ENCODE data around the gene ABCG2.
"Not testable (repeated sequence)": the region's sequence is repeated elsewhere in the genome, so short reads cannot be mapped to it uniquely, and the experiment has no call there.

The ABCG2 gene

DNA sequence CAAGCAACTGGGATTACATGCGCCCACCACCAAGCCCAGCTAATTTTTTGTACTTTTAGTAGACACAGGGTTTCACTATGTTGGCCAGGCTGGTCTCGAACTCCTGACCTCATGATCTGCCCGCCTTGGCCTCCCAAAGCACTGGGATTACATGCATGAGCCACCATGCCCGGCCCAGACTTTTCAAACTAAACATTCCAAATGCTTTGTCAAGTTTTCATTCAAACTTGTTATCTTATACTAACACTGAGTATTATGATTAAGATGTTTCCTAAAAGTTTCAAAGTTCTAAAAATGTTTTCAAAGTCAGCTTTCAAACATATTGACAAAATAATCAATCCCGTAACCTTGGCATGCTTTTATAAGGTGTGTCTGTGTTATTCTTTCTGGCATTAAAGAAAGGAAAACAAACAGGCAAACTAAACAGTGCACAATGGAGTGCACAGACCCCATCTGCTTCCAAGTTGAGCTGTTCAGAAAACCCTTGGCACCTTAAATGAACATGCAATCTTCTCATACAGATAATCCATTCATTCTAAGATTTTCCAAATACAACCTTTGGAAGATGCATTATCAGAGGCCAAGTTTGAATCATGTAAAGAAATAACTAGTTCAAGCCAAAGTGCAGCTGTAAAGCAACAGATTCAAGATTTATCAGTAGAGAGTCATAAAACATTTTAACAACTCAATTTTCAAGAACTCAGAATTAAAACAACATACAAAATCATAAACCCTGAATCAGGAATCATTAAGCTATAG, 49.1 kb downstream of the ABCG2 start:
- no peak for DNase-seq

DNA sequence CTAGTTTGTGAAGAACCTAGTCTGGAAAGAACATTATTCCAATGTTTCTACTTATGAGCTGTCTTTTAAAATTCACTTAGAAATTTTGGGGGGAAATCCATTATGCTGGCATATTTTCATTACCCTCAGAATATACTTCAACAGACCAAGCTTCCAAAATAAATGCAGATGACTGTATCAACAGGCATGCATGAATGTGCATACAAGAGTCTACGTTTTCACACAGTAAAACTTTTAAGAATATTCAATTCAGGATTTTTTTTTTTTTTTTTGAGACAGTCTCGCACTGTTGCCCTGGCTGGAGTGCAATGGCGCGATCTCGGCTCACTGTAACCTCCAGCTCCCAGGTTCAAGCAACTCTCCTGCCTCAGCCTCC, 49.7 kb downstream of the ABCG2 start:
- no peak for DNase-seq

DNA sequence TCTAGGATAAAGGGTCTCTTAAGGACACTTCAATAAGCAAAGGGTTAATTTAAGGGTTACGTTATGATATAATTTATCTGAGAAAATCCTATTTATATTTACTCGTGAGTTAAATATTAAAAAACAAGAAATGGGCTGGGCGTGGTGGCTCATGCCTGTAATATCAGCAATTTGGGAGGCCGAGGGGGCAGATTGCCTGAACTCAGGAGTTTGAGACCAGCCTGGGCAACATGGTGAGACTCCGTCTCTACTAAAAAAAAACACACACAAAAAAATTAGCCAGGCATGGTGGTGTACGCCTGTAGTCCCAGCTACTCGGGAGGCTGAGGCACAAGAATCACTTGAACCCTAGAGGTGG, 50.4 kb downstream of the ABCG2 start:
- DNase-seq = not testable (repeated sequence)

DNA sequence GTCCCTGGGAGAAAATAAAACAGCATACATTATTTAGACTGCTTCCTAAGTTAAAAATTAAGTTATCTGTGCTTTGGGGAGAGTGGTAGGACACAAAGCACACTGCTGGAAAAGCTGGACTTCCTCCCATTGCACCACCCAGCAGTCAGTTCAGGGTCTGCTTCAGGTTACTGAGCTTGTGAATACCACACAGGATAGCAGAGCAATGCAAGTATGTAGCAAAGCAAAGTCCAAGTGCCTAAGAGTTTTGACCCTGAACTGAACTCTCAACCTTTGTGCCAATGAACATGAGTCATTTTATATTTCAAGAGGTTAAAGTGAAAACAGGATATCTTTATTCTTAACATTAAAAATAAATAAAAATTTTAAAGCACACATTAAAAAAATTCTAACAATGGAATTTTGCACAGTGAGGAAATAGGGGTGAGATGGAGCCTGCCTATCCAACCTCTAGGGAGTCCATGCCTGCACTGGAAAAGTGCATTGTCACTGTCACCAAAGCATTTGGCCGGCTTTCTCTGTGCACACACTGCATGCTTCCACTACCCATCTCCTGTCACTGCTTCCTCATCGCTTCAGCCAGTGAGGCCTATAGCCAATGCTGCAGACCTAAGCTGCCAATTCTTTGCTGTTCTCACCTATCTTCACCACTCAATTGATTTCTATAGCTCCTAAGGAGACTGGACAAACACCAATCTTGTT, 50.9 kb downstream of the ABCG2 start:
- no peak for DNase-seq

DNA sequence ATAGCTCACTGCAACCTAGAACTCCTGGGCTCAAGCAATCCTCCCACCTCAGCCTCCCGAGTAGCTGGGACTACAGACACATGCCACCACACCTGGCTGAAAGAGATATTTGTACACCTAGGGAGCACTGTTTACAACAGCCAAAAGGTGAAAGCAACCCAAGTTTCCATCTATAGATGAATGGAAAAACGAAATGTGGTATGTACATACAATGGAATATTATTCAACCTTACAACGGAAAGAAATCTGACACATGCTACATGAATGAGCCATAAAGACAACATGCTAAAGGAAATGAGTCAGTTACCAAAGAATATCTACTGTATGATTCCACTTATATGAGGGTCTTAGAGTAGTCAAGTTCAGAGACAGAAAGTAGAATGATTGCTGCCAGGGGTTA, 52.2 kb downstream of the ABCG2 start:
- no peak for DNase-seq

DNA sequence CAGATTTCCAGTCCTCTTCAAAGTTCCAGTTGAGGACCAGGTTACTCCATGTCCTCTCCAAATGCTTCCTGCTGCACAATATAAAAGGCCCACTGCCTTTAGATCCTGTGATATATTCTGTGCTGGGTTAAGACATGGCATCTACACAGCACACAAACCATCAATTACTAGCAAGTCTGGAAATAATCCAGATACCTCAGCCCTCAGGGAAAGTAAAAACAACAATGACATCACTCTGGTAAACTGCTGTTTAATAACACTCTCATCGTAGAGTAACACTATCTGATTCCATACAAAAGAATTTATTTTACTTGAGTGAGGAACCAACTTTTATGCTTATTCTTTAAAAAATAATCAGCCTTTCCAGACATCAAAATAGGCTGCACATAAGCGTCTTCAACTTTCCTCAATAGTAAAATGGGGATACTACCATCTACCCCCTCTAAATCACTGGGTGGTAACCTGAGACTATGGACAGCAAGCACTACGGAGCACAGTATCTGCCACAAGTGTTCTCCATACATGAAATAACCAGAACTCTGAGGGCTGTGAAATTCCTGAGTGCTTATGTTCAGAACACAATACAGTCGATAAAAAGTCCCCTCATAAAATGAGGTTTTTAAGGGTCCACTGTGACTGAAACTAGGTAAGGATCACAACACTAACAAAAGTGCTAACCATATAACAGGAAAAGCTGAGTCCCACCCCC, 53.4 kb downstream of the ABCG2 start:
- DNase-seq = no peak

DNA sequence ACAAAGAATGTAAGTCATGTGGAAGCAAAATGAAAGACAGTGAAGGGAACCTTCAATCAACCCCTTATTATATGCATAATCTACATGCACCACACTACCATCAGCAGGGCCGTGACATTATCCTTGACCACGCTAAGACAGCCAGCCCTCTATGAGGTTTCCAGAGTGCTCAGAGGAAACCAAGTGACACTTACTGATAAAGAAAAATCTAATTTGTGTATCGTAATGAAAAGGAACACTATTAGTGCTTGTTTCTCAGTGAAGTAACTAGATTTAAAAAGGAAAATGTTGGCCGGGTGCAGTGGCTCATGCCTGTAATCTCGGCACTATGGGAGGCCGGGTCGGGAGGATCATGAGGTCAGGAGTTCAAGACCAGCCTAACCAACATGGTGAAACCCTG, 56.4 kb downstream of the ABCG2 start:
- DNase-seq = no peak

DNA sequence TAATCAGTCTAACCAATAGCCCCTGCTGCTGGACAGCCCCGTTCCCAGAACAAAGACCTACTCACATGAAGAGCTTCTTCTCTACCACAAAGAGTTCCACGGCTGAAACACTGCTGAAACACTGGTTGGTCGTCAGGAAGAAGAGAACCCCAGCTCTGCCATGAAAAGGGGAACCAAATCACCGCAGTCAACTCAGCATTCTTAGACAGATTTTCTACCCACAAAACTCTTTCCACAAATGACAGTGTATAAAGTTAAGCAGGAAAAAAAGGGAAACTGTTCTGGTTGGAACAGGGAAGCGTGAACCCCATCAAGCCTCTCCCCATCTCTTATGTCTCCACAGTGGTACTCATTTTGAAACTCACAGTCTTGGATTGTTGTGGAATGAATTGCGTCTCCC, 57.3 kb downstream of the ABCG2 start:
- no peak for DNase-seq

DNA sequence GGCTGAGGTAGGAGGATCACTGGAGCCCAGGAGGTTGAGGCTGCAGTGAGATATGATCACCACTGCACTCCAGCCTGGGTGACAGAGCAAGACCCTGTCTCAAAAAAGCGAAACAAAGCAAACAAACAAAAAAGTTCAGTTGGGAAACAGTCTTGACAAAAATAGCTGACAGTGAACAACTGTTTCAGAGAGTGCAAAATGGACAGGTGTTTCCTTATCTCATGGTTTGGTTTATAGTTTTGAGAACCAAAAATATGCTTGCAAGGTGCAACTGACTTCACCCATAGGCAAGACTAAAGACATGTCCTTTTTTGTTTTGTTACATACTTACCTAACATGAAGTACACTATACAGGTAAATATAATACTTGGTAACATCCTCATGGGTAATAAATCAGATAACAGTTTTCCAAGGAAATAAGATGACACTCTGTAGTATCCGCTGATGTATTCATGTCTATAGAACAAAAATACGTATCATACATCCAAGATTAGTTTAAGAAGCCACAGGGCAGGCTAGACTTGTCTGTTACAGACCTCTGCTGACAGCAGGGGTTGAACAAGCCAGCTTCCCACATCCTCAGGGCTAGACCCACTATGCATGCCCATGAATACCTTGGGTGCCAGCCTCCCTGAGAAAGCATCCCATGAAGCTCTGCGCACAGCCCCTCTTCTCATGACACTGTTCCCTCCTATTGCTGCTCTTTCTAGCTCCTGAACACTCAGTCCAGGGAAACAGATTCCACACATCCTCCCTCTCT, 59.3 kb downstream of the ABCG2 start:
- no peak for DNase-seq

DNA sequence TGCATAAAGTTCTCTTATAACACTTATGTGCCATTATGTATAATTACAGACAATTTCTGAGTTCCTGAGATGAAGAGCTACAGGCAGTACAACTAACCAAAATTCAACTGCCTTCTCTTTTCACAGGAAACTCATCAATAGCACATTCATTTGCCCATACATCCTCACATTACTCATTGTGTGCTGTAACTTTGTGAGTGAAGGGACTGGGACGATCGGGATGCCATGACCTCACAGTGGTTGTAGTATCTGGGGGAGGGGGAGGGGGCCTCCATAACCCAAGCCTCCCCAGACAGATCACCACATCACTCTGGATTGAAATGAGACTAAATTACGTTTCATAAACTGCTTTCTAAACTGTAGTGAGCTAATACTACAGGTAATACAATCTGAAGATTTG, 60.7 kb downstream of the ABCG2 start:
- no peak for DNase-seq

DNA sequence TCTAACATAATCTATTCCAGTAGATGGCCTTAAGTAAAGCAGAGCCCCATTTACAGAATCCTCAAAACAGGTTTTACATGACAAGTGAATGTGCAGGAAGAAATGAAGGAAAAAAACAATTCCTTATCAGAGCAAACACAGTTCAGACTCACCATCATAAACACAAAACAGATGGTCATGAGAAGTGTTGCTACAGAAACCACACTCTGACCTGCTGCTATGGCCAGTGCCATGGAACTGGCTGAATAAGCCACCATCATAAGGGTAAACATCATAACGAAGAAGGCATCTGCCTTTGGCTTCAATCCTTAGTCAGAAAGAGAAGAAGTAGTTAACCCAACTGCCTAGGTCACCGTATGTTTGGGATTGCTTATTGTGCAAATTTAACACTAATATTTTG, 61.1 kb downstream of the ABCG2 start:
- no peak for DNase-seq

DNA sequence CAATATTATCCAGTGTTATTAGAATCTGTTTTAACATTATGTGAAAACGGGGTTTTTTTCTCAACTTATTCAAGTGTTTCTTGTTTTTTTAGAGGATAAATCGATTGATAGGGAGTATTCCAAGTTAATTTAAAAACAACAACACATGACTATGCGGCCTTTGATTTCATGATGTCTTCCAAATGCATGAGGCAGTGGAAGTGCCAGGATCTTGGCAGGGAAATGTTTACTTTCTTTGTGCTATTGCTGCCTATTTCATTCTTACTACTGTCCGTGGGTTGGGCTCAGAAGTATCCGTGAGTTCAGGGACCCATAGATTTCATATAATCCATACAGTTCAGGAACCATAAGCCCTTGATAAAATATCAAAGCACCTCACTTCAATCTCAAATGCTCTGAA, 64.6 kb downstream of the ABCG2 start:
- no peak for DNase-seq

DNA sequence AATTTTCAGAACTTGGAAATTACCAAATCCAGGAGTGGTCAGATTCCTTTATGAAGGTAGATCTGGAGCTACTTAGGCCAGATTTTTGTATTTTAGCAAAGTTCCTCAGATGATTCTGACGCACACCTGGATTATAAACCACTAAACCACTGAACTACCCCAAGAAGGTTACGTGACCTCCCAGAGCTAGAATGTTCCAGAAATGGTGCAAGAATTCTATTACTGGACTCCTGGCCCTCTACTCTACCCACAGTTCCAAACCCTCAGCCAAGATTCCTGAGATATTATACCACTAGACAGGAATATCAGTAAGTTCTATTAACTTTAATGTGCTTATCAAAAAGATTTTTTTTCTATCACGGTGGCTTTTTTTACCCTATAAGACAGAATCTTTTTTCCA, 67.1 kb downstream of the ABCG2 start:
- DNase-seq = no peak

DNA sequence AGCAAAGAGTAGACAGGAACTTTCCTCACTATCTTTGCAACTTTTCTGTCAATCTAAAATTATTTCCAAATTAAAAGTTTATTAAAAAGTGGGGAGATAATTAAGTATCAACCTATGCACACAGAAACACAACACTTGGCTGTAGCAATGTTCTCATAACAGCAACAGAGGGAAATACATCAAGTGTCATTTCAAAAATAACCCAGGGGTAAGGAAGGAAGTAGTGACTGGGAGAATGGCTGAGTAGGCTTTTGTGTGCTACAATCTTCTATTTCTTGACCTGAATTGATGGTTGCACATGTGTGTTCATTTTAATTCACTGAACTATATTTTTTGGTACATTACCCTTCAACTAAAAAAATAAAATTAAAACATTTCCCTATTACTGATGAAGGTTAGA, 67.5 kb downstream of the ABCG2 start:
- DNase-seq = no peak

DNA sequence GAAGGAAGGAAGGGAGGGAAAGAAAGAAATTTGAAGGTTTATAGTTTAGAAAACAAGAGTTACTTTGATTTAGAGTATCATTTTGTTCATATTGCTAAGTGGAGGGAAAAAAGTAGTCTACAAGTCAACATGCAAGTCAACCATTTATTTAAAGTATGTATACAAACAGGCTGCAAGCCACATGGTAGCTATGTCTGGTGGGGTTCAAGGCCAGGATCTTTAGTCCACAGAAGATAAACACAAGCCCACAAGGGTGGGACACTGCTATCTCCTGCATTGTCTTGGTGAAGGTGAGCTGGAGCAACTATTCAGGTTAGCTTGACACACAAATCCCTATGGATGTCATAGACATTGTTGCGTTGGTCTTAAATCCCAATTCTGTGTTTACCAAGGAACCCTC, 71.4 kb downstream of the ABCG2 start:
- DNase-seq = no peak

DNA sequence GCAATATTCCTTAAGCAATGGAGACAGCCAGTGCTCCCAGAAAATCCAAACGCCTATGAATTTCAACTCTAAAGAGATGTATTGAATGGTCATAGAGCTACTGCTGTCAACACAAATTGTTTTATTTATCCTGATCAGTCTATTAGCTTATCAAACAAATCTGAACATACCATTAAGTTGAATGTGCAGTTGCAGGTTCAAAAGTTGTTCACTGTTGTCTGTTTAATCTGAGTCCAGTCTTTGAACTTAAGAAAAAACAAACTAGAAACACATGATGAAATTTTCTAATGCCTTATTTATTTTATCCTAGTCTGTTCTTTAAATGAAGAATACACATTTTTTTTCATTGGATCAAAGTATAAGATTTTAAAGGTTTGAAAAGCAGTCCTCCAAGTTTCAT, 77.8 kb downstream of the ABCG2 start:
- no peak for DNase-seq

DNA sequence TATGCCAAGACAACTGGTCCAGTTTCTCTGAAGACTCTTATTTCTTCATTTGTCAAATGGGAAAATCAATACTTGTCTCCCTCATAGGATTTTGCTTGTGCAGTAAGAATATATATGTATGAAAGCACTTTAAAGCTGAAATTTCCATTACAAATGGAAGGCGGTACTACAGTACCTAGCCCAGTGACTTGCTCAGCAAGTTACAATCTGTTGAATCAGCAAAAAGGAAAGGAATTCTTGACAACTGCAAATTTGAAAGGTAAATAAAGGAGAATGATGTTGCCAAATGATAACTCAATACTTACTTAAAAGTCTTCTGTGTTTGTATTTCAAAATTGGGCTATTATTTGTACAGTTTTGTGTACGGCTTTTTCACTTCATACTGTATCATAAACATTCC, 79.9 kb downstream of the ABCG2 start:
- no peak for DNase-seq

DNA sequence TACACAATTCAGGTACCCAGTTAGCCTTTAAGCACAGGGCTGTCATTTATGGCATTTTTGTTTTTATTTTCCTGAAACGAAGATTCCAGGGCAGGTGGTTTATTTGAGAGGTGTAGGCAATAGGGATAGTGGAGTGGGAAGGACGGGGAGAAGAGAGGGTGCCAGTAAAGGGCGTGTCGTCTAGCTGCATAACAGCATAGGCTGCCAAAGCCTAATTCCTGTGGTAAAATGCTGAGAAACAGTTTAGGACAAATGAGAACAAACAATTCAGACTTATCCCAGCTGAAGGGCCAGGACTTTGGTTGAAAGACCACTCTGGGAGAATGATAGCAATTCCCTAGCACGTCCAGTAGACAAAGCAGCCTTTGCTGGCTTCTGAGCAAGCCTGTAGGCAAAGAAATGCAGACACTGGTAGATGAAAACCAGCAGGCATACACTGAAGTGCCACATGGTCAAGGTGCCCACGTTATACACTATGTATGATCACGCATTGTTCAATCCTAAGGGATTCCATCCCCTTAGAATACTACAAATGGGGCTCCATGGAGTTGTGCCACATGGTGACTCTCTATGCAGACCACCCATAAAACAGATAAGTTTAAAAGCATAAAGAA, 80.4 kb downstream of the ABCG2 start:
- no peak for DNase-seq

DNA sequence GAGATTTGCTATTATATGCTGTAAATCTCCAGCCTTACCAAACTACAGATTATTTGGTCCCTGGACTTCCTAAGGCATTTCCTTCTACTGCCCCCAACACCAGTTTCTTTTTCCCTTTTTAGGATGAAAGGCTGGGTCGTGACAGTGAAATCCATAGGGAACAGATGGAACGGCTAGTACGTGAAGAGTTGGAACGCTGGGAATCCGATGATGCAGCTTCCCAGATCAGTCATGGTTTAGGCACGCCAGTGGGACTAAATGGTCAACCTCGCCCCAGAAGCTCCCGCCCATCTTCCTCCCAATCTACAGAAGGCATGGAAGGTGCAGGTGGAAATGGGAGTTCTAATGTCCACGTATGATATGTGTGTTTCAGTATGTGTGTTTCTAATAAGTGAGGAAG, 83.1 kb downstream of the ABCG2 start:
- DNase-seq = no peak

DNA sequence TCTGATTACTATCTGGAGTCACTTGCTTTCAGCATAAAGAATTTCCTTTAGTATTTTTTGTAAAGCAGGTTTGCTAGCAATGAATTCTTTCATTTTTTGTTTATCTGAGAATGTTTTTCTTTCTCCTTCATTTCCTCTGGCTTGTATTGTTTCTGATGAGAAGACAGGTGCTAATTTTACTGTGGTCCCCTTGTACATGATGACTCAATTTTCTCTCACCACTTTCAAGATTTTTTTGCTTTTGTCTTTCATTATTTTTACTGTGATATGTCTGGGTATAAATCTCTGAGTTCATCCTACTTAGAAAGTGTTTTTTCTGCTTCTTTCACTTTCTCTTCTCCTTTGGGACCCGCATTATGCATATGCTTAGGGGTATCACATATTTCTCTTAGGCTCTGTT, 88.4 kb downstream of the ABCG2 start:
- no peak for DNase-seq

DNA sequence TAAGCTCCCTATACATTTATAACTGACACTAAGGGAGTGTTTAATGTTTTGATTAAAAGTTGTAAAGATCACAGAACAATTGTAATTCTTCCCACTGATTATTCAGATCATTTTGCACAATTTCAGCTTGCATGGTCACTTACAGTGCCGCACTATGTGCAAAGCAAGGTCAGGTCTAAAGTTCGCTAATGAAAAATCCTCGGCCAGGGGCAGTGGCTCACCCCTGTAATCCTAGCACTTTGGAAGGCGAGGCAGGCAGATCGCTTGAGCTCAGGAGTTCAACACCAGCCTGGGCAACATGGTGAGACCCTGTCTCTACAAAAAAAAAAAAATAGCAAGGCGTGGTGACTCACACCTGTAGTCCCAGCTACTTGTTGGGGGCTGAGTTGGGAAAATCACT, 94.0 kb downstream of the ABCG2 start:
- DNase-seq = no peak

DNA sequence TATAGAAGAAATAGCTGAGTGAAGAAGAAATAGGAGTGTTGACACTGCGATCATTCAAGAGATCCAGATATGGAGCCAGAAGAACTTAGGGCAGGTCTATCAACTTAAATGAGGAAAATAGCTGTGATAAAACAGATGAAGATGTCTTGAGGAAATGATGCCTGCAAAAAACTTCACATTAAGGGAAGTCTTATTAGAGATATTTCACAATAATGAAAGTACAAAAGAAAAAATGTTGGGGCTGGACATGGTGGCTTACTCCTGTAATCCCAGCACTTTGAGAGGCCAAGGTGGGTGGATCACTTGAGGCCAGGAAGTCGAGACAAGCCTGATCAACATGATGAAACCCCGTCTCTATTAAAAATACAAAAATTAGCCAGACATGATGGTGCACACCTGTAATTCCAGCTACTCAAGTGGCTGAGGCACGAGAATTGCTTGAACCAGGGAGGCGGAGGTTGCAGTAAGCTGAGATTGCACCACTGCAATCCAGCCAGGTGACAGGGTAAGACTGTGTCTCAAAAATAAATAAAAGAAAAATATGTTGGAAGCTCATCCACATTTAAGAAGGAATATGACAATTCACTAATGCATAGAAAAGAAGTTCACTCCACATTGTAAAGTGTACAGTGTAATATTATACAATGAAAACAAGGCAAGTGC, 94.7 kb downstream of the ABCG2 start:
- DNase-seq = no peak

DNA sequence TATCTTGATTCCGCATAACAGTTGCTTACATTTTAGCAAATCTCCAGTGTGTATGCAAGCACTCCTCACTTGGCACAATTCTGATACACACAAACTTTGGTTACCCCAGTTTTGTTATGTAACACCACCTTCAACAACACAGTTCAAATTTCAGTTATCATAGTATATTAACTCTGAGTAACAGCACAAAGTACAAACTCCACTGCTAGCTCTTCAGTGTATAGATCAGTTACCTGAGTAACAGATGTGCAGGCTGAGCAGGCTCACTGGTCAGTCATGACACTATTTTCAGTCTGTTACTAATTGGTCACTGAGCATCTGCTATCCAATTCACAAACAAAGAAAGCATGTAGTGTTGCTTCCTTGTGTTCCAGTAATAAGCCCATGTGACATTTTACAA, 95.6 kb downstream of the ABCG2 start:
- no peak for DNase-seq
